Trophoblast cell (in vitro differentiated cells and primary cell): Measurements from ENCODE around the gene BCL2L12.

Source experiments
- DNase-seq, 2 donors: peaks; one replicate each; pipeline ENCODE4 v3.0.0-alpha.2; 2016
- H2AFZ ChIP-seq: 2 replicates; pipeline ENCODE4 v1.6.1; 2013; ENCODE audit warnings: low read length, moderate library complexity, mild to moderate bottlenecking; ENCODE audit not compliant: insufficient read depth, poor library complexity
- H2AK5ac ChIP-seq: 2 replicates; pipeline ENCODE4 v1.6.1; 2013; ENCODE audit warnings: mild to moderate bottlenecking, low read length
- H2BK120ac ChIP-seq: 2 replicates; pipeline ENCODE4 v1.6.1; 2013; ENCODE audit warnings: low read length, mild to moderate bottlenecking, moderate library complexity; ENCODE audit not compliant: insufficient read depth, poor library complexity
- H2BK12ac ChIP-seq: 2 replicates; pipeline ENCODE4 v1.6.1; 2013; ENCODE audit warnings: mild to moderate bottlenecking, low read length, moderate library complexity
- H2BK5ac ChIP-seq: 2 replicates; pipeline ENCODE4 v1.6.1; 2013; ENCODE audit warnings: low read length, low read depth, moderate library complexity, mild to moderate bottlenecking; ENCODE audit not compliant: poor library complexity
- H3K14ac ChIP-seq: 2 replicates; pipeline ENCODE4 v1.6.1; 2013; ENCODE audit warnings: mild to moderate bottlenecking, low read length
- H3K18ac ChIP-seq: 2 replicates; pipeline ENCODE4 v1.6.1; 2013; ENCODE audit warnings: mild to moderate bottlenecking, low read length
- H3K23ac ChIP-seq: 2 replicates; pipeline ENCODE4 v1.6.1; 2013; ENCODE audit warnings: low read length
- H3K27ac ChIP-seq: 2 replicates; pipeline ENCODE4 v1.5.1; 2013; ENCODE audit warnings: low read depth, mild to moderate bottlenecking, inconsistent platforms, low read length, moderate library complexity
- H3K27me3 ChIP-seq: 2 replicates; pipeline ENCODE4 v1.6.1; 2013; ENCODE audit warnings: inconsistent platforms, mild to moderate bottlenecking, low read length, moderate library complexity; ENCODE audit not compliant: insufficient read depth
- H3K36me3 ChIP-seq, 2 experiments: 1 replicate in 1 of 2; 2 replicates in 1 of 2; pipeline ENCODE4 v1.6.1; 2013; ENCODE audit warnings: low read length in 2 of 2, mild to moderate bottlenecking in 2 of 2, moderate library complexity in 1 of 2; ENCODE audit not compliant: insufficient read depth in 2 of 2, control insufficient read depth in 1 of 2
- H3K4ac ChIP-seq: 2 replicates; pipeline ENCODE4 v1.6.1; 2013; ENCODE audit warnings: low read depth, mild to moderate bottlenecking, low read length, moderate library complexity
- H3K4me1 ChIP-seq, 2 experiments: 1 replicate in 1 of 2; 2 replicates in 1 of 2; pipeline ENCODE4 v1.6.1; 2013; ENCODE audit warnings: low read length in 2 of 2, mild to moderate bottlenecking in 2 of 2, moderate library complexity in 1 of 2; ENCODE audit not compliant: insufficient read depth in 2 of 2, control insufficient read depth in 1 of 2
- H3K4me2 ChIP-seq: 2 replicates; pipeline ENCODE4 v1.6.1; 2013; ENCODE audit warnings: inconsistent platforms, mild to moderate bottlenecking, low read length, moderate library complexity
- H3K4me3 ChIP-seq: 2 replicates; pipeline ENCODE4 v1.5.1; 2013; ENCODE audit warnings: mild to moderate bottlenecking, low read depth, low read length, inconsistent platforms
- H3K79me1 ChIP-seq: one replicate; pipeline ENCODE4 v1.6.1; 2013; ENCODE audit warnings: low read length
- H3K79me2 ChIP-seq: 2 replicates; pipeline ENCODE4 v1.6.1; 2013; ENCODE audit warnings: low read length, mild to moderate bottlenecking; ENCODE audit not compliant: control insufficient read depth, insufficient read depth, poor library complexity
- H3K9ac ChIP-seq: 2 replicates; pipeline ENCODE4 v1.6.1; 2013; ENCODE audit warnings: mild to moderate bottlenecking, low read length
- H3K9me3 ChIP-seq: 2 replicates; pipeline ENCODE4 v1.6.1; 2013; ENCODE audit warnings: low read depth, mild to moderate bottlenecking, control low read depth, inconsistent platforms, low read length; ENCODE audit not compliant: insufficient read depth
- H4K12ac ChIP-seq: 2 replicates; pipeline ENCODE4 v1.6.1; 2013; ENCODE audit warnings: low read depth, mild to moderate bottlenecking, low read length, moderate library complexity
- H4K8ac ChIP-seq: 2 replicates; pipeline ENCODE4 v1.6.1; 2013; ENCODE audit warnings: low read depth, mild to moderate bottlenecking, low read length, moderate library complexity
- H4K91ac ChIP-seq: one replicate; pipeline ENCODE4 v1.6.1; 2013; ENCODE audit warnings: low read depth, mild to moderate bottlenecking, low read length, moderate library complexity
- WGBS: extraction: QIAGEN DNeasy Blood & Tissue Kit; methylation state at CpG from one replicate; pipeline ENCODE4 v1.1.7; 2013; ENCODE audit warnings: missing lambda C conversion rate; ENCODE audit not compliant: insufficient read length, insufficient coverage; ENCODE audit errors: extremely low coverage; 5-methylcytosine and 5-hydroxymethylcytosine counted together

BCL2L12 gene

DNA sequence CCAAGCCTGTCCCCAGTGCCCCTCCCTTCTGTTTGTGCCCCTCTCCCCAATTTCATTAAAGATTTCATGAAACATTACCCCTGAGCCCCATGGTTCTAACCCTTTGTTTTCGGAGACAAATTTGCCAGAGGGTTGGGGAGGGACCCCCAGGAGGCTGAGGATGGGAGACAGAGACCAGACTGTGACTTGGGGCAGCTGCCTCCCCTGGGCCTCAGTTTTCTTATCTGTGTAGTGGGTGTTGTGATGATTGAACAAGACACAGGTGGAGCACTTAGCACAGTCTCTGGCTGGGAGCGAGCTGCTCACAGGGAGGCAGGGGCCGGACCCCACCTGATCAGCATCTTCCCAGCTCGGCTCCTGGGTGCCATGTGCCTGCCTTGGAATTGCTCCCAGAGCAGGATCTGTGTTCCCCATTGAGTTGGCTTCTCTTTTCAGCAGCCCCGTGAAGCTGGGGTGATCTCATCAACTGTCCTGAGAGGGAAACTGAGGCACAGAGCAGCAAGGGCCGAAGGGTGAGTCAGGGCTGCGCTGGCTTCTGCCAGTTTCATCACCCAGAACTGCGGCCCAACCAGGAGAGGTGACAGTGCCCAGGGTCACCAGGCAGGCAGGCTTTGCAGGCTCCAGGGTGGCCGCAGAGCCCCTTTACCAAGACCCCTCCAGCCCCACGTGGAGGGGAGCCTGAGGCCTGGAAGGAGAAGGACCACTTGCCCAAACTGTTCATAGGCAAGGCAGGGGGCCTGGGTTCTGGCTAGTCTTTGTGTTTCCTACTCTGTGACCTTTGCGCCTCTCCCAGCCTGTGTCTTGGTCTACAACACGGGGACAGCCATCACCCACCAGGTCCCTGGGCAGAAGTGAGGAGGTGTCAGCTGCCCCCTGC is 6.9 kb upstream of the BCL2L12 start:
- Histone ChIP-seq H3K79me1 (no peaks in the 10 kb centered on the region), H2BK120ac (no peak overlapping the region), H3K27ac (no peak overlapping the region), H3K4me2 (no peak overlapping the region), H4K8ac (no peak overlapping the region), H4K12ac (no peak overlapping the region), H3K36me3 (peaks cover 90 to 93% of the 10 kb centered on the region in 2 experiments), H3K4me1 (peaks cover 0 to under 1% of the 10 kb centered on the region in 2 experiments), H3K4me3 (no peak overlapping the region), H2BK12ac (no peak overlapping the region), H2AK5ac (no peak overlapping the region), H4K91ac (no peak overlapping the region), H3K14ac (no peak overlapping the region), H3K79me2 (no peaks in the 10 kb centered on the region), H3K27me3 (no peaks in the 10 kb centered on the region), H3K23ac (no peak overlapping the region), H2AFZ (no peak overlapping the region), H3K18ac (no peak overlapping the region), H3K4ac (no peak overlapping the region), H2BK5ac (no peak overlapping the region), H3K9ac (no peak overlapping the region), H3K9me3 (peaks cover 8% of the 10 kb centered on the region)
- no CpG with 5 or more reads among the region's 12 CpGs for WGBS
- no peak for DNase-seq

DNA sequence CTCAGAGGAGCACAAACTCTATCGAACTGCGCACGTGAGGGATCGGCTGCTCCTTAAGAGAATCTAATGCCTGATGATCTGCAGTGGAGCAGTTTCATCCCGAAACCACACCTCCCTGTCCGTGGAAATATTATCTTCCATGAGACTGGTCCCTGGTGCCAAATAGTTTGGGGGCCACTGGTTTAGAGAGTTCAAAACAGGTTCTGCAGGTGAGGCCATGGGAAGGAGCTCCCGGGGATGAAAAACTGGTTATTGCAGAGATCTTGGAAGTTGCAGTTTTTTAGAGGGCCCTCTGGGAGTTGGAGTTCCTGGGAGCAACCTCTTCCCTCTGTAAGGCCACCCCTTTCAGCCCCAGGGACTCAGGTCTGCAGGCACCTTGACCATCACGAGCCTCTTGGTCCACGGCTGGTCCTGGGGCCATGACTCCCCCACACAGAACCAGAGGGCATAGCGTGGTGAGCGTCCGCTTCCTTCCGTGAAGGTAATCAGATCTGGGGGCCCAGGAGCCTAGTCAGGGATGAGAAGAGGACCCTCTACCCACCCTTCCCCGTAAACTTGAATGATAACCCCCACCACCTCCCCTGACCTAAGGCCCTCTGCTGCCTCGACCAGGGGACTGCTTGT is 5.3 kb upstream of the BCL2L12 start:
- Histone ChIP-seq H3K79me1 (peaks cover 10% of the 10 kb centered on the region), H3K79me2 (peaks cover 10% of the 10 kb centered on the region), H2AFZ (no peak overlapping the region), H3K4me3 (no peak overlapping the region), H3K4me1 (peaks cover 4 to 5% of the 10 kb centered on the region in 2 experiments), H3K9me3 (peaks cover 7% of the 10 kb centered on the region), H3K4ac (no peak overlapping the region), H3K36me3 (peaks cover 76 to 77% of the 10 kb centered on the region in 2 experiments), H3K27me3 (no peaks in the 10 kb centered on the region), H3K18ac (no peak overlapping the region), H3K14ac (no peak overlapping the region), H3K9ac (no peak overlapping the region), H3K23ac (no peak overlapping the region), H4K8ac (no peak overlapping the region), H2BK5ac (no peak overlapping the region), H3K27ac (no peak overlapping the region), H4K91ac (no peak overlapping the region), H2AK5ac (no peak overlapping the region), H4K12ac (no peak overlapping the region), H2BK12ac (no peak overlapping the region), H2BK120ac (no peak overlapping the region), H3K4me2 (no peak overlapping the region)
- no peak for DNase-seq
- WGBS = no CpG with 5 or more reads among the region's 15 CpGs

DNA sequence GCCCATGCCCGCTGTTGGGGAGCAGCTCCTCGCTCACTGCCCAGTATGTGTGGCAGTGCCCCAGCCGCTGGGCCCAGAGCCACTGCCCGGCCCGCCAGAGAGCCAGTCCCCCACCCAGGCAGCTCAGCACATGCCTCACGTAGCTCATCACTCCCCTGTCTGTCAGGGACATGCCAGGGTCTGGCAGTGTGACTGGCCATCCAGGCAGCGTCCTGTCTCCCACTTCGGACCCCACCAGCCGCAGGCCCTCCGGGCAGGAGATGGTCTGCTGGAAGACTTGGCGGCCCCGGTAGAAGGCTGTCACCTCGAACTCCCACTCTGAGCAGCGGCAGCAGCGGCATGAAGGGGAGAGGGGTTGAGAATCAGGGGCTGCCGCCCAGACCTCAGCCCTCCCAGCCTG is 3.7 kb upstream of the BCL2L12 start:
- Histone ChIP-seq H3K4me1 (peaks cover 7 to 9% of the 10 kb centered on the region in 2 experiments), H2AFZ (no peak overlapping the region), H3K36me3 (peaks cover 60 to 62% of the 10 kb centered on the region in 2 experiments), H3K14ac (no peak overlapping the region), H3K18ac (no peak overlapping the region), H2BK5ac (no peak overlapping the region), H3K9me3 (peaks cover 7% of the 10 kb centered on the region), H3K23ac (no peak overlapping the region), H3K79me1 (peaks cover 12% of the 10 kb centered on the region), H2AK5ac (no peak overlapping the region), H3K4ac (no peak overlapping the region), H3K4me3 (no peak overlapping the region), H2BK12ac (no peak overlapping the region), H3K27ac (no peak overlapping the region), H3K4me2 (no peak overlapping the region), H3K79me2 (peaks cover 19% of the 10 kb centered on the region), H3K27me3 (no peaks in the 10 kb centered on the region), H4K8ac (no peak overlapping the region), H4K91ac (no peak overlapping the region), H2BK120ac (no peak overlapping the region), H3K9ac (no peak overlapping the region), H4K12ac (no peak overlapping the region)
- no peak for DNase-seq
- WGBS = no CpG with 5 or more reads among the region's 16 CpGs

DNA sequence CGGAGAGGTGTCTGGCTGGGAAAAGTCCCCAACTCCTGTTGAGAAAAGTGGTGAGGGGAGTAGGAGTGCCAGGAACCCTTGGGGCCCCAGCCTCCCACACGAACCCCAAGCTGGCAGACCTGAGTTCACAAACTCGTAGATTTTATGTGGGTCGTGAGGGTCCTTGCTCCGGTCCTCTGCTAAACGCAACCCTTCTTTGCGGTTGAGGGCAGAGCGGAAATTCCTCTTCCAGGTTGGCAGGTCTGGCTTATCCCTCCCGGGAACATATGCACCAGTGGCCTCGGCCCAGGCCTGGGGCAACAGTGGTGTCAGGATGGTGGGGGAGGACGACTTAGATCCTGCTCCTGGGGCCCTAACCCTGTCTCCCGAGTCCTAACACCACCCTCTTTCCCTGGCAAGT is 2.5 kb upstream of the BCL2L12 start:
- Histone ChIP-seq H3K79me1 (peaks cover 12% of the 10 kb centered on the region), H3K79me2 (peaks cover 19% of the 10 kb centered on the region), H3K4me3 (no peak overlapping the region), H3K18ac (no peak overlapping the region), H4K8ac (no peak overlapping the region), H2AFZ (no peak overlapping the region), H2BK12ac (no peak overlapping the region), H3K9me3 (peaks cover 7% of the 10 kb centered on the region), H3K4ac (no peak overlapping the region), H4K12ac (no peak overlapping the region), H3K14ac (no peak overlapping the region), H4K91ac (no peak overlapping the region), H3K4me2 (no peak overlapping the region), H3K27ac (no peak overlapping the region), H3K23ac (no peak overlapping the region), H2BK120ac (no peak overlapping the region), H3K9ac (peak overlapping the region; percentile 29), H3K4me1 (peaks cover 7 to 9% of the 10 kb centered on the region in 2 experiments), H3K36me3 (peaks cover 49 to 51% of the 10 kb centered on the region in 2 experiments), H2BK5ac (no peak overlapping the region), H3K27me3 (no peaks in the 10 kb centered on the region), H2AK5ac (no peak overlapping the region)
- DNase-seq = no peak
- no CpG with 5 or more reads among the region's 12 CpGs for WGBS
